GM20000 (cell line): ENCODE measurements around the gene FAM72D.
"Not testable (repeated sequence)": the region's sequence is repeated elsewhere in the genome, so short reads cannot be mapped to it uniquely, and the experiment has no call there.

Experiments used
- DNase-seq: peaks from one replicate; pipeline ENCODE4 v3.0.0; 2012; ENCODE audit warnings: low spot score

Gene FAM72D

GRCh38 chr1:145095284-145096057, at the start of gene FAM72D, which contains the start of gene SRGAP2B:
Gene FAM72D (plus strand): TSS chr1:145095974. CDS start chr1:145096848, 874 bp downstream.
Gene SRGAP2B (minus strand): TSS chr1:145095328. CDS start chr1:145092901, 2,427 bp downstream.
- DNase-seq = not testable (repeated sequence)

- not testable (repeated sequence) for DNase-seq
Measured at GRCh38 chr1:145047553-145047952, 48.2 kb upstream of the FAM72D start.

- not testable (repeated sequence) for DNase-seq
Measured at GRCh38 chr1:145048181-145048856, 47.5 kb upstream of the FAM72D start.

- DNase-seq = not testable (repeated sequence)
Measured at GRCh38 chr1:145052019-145052776, 43.6 kb upstream of the FAM72D start.

- DNase-seq = not testable (repeated sequence)
Measured at GRCh38 chr1:145053428-145053827, 42.3 kb upstream of the FAM72D start.

- DNase-seq = not testable (repeated sequence)
Measured at GRCh38 chr1:145055217-145055760, 40.5 kb upstream of the FAM72D start.

GRCh38 chr1:145058184-145058583, 37.6 kb upstream of the FAM72D start:
- not testable (repeated sequence) for DNase-seq

- DNase-seq = not testable (repeated sequence)
Measured at GRCh38 chr1:145063285-145063684, 32.5 kb upstream of the FAM72D start.

GRCh38 chr1:145063941-145064648, 31.7 kb upstream of the FAM72D start:
- not testable (repeated sequence) for DNase-seq

- DNase-seq = not testable (repeated sequence)
Measured at GRCh38 chr1:145065194-145065826, 30.5 kb upstream of the FAM72D start.

GRCh38 chr1:145066486-145066885, 29.3 kb upstream of the FAM72D start:
- not testable (repeated sequence) for DNase-seq

GRCh38 chr1:145071569-145071968, 24.2 kb upstream of the FAM72D start:
- DNase-seq = not testable (repeated sequence)

GRCh38 chr1:145074021-145074559, 21.7 kb upstream of the FAM72D start:
- DNase-seq = not testable (repeated sequence)

- DNase-seq = not testable (repeated sequence)
Measured at GRCh38 chr1:145076877-145077276, 18.9 kb upstream of the FAM72D start.

GRCh38 chr1:145077872-145078786, 17.6 kb upstream of the FAM72D start:
- not testable (repeated sequence) for DNase-seq

GRCh38 chr1:145078787-145079370, 16.9 kb upstream of the FAM72D start:
- not testable (repeated sequence) for DNase-seq

- DNase-seq = not testable (repeated sequence)
Measured at GRCh38 chr1:145079737-145080136, 16.0 kb upstream of the FAM72D start.

GRCh38 chr1:145080193-145080592, 15.6 kb upstream of the FAM72D start:
- not testable (repeated sequence) for DNase-seq
